Stimulated activated CD4-positive, alpha-beta T cell treated with anti-CD3 and anti-CD28 coated beads, Interleukin-12 subunit alpha, Interleukin-12 subunit beta, amount 100 ng/mL, for 24 hours (primary cell): ENCODE data around the gene PARK7.
A peak's percentile ranks its signal among the peaks of the same experiment; 100 is the strongest.
"Not testable (repeated sequence)": the region's sequence is repeated elsewhere in the genome, so short reads cannot be mapped to it uniquely, and the experiment has no call there.

Source experiments
- DNase-seq, 2 experiments: peaks; one replicate each; pipeline ENCODE4 v3.0.0-alpha.2; 2020; ENCODE audit warnings: low read depth in 2 of 2

PARK7 gene

GRCh38 chr1:7943251-7943650 is 18.3 kb upstream of the PARK7 start:
- no peak for DNase-seq

GRCh38 chr1:7948960-7949359 is 12.6 kb upstream of the PARK7 start:
- DNase-seq = no peak

GRCh38 chr1:7952791-7953190 is 8.7 kb upstream of the PARK7 start:
- DNase-seq = not testable (repeated sequence)

- DNase-seq = peak; percentile 72 to 86
Observed at GRCh38 chr1:7953850-7954609, 7.5 kb upstream of the PARK7 start.

GRCh38 chr1:7954683-7955082 is 6.8 kb upstream of the PARK7 start:
- no peak for DNase-seq

- no peak for DNase-seq
Observed at GRCh38 chr1:7956218-7957032, 5.1 kb upstream of the PARK7 start.

- DNase-seq = no peak
Observed at GRCh38 chr1:7960165-7960564, 1.3 kb upstream of the PARK7 start.

- DNase-seq = no peak
Observed at GRCh38 chr1:7960867-7961215, 670 bp upstream of the PARK7 start.

- DNase-seq = no peak
Observed at GRCh38 chr1:7962014-7962335, 464 bp downstream of the PARK7 start.

GRCh38 chr1:7962636-7963377 is 1.3 kb downstream of the PARK7 start:
- DNase-seq = no peak

- DNase-seq = not testable (repeated sequence)
Observed at GRCh38 chr1:7963378-7963730, 1.8 kb downstream of the PARK7 start.

- not testable (repeated sequence) for DNase-seq
Observed at GRCh38 chr1:7963841-7964240, 2.3 kb downstream of the PARK7 start.

GRCh38 chr1:7964476-7964875 is 3.0 kb downstream of the PARK7 start:
- DNase-seq = no peak

- no peak for DNase-seq
Observed at GRCh38 chr1:7967196-7967595, 5.7 kb downstream of the PARK7 start.

GRCh38 chr1:7967651-7968050 is 6.1 kb downstream of the PARK7 start:
- DNase-seq = no peak

GRCh38 chr1:7970246-7970645 is 8.7 kb downstream of the PARK7 start:
- DNase-seq = no peak

GRCh38 chr1:7971024-7971423 is 9.5 kb downstream of the PARK7 start:
- no peak for DNase-seq

- DNase-seq = no peak
Observed at GRCh38 chr1:7972285-7972684, 10.8 kb downstream of the PARK7 start.

GRCh38 chr1:7973086-7973485 is 11.6 kb downstream of the PARK7 start:
- no peak for DNase-seq

- DNase-seq = no peak
Observed at GRCh38 chr1:7975212-7975865, 13.8 kb downstream of the PARK7 start.

- DNase-seq = no peak
Observed at GRCh38 chr1:7980984-7981383, 19.5 kb downstream of the PARK7 start.

- no peak for DNase-seq
Observed at GRCh38 chr1:7983086-7983778, 21.7 kb downstream of the PARK7 start.
